ENCODE results near the gene PTPRJ. TPM values are rescaled to one million over a fixed set of nuclear protein-coding genes. Genes with fewer than 3 reads are reported as not detected.
A peak's percentile ranks its signal among the peaks of the same experiment; 100 is the strongest.

Gene PTPRJ
- total and polyA plus RNA-seq, 2 donors (not counting 3 experiments of a cell fraction or from before 2014, with no cell fraction given): 3.1 to 7.7 TPM

DNA sequence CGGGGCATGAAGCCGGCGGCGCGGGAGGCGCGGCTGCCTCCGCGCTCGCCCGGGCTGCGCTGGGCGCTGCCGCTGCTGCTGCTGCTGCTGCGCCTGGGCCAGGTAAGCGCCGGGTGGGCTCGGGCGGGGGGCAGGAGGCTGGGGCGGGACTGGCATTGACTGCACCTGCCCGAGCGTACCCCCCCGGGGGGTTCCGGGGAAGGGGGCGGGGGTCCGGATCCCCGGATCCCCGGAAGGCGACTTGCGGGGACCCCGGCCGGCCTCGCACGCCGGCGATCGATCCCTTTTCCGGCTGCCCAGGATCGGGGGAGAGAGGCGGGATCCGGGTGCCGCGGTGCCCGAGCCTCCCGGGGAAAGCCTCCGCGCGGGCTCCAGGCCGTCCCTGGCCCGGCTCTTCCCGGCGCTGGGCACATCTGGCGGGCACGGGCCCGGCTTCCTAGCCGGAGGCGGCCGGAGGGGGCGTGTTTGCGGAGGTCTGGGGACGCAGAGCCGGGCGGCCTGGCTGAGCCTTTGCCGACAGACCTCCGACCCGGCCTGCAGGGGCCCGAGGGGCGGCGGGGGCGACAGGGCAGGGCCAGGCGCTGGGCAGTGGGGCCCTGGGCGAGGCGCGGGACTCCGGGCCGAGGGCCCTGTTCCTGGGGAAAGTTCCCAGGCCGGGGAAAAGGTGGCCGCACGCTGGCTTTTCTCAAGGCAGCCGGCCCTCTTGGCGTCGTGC lies 705 bp downstream of the PTPRJ start:
- Histone ChIP-seq H3K4me1 (ENCODE audit: control insufficient read depth, extremely low read depth, insufficient read depth, low read length) (peaks cover 18% of the 10 kb centered on the region), H3K9ac (replicated peaks; ENCODE audit: extremely low read depth, insufficient read depth, low read length) (peak overlapping the region; percentile 38), H3K4me3 (replicated peaks in 1 of 3; ENCODE audit: insufficient read depth in 1 of 3, low read depth in 1 of 3, low read length in 3 of 3) (peak overlapping the region; percentile 56 to 81 (median 62)), H3K9me3 (replicated peaks; ENCODE audit: control insufficient read depth, insufficient read depth, low read length) (no peaks in the 10 kb centered on the region), H3K4me2 (ENCODE audit: insufficient read depth, low read length) (peak overlapping the region; percentile 43), H4K20me1 (replicated peaks; ENCODE audit: control insufficient read depth, extremely low read depth, insufficient read depth, low read length) (no peaks in the 10 kb centered on the region), H3K27me3 (ENCODE audit: control insufficient read depth in 2 of 2, insufficient read depth in 2 of 2, low read length in 2 of 2) (no peaks in the 10 kb centered on the region), H3K27ac (ENCODE audit: insufficient read depth, low read depth, low read length) (no peak overlapping the region), H3K79me2 (ENCODE audit: control insufficient read depth, insufficient read depth, low read length) (peaks cover 6% of the 10 kb centered on the region), H3K36me3 (ENCODE audit: control insufficient read depth in 2 of 2, extremely low read depth in 1 of 2, insufficient read depth in 2 of 2, low read length in 2 of 2) (no peaks in the 10 kb centered on the region), H2AFZ (ENCODE audit: low read depth, low read length) (peak overlapping the region; percentile 75), H3K9me1 (replicated peaks; ENCODE audit: control insufficient read depth, extremely low read depth, insufficient read depth, low read length) (no peaks in the 10 kb centered on the region)
- BruUV-seq (replicated peaks): no TSS peak
- dilution Hi-C loops (cut with MboI; ENCODE audit: extremely low pct_ligation_motif_present, low sequenced_read_pairs) (no loop called here), intact Hi-C loops (cut with micrococcal nuclease) (loop anchor here (1.0 to 5.0 kb wide), 5 partner anchors 34 to 214 kb away; partner anchors contain the start of gene FNBP4)
- CTCF ChIA-PET: interaction anchor here (1.9 kb wide), 1 partner anchor 128 kb away, joined by 5 read pairs; no protein-coding TSS in a partner anchor
- POLR2A ChIA-PET: no interaction called here
- DNase-seq (ENCODE audit: low read depth, low spot score): peak; percentile 45
- no peak for FAIRE-seq
- no peak for TF ChIP-seq POLR2A (IDR thresholded peaks at IDR 0.05; ENCODE audit: low read depth, low read length)
- TF ChIP-seq, protein P1, sequence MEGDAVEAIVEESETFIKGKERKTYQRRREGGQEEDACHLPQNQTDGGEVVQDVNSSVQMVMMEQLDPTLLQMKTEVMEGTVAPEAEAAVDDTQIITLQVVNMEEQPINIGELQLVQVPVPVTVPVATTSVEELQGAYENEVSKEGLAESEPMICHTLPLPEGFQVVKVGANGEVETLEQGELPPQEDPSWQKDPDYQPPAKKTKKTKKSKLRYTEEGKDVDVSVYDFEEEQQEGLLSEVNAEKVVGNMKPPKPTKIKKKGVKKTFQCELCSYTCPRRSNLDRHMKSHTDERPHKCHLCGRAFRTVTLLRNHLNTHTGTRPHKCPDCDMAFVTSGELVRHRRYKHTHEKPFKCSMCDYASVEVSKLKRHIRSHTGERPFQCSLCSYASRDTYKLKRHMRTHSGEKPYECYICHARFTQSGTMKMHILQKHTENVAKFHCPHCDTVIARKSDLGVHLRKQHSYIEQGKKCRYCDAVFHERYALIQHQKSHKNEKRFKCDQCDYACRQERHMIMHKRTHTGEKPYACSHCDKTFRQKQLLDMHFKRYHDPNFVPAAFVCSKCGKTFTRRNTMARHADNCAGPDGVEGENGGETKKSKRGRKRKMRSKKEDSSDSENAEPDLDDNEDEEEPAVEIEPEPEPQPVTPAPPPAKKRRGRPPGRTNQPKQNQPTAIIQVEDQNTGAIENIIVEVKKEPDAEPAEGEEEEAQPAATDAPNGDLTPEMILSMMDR (IDR thresholded peaks at IDR 0.05; ENCODE audit: extremely low read depth in 1 of 2, insufficient read depth in 1 of 2, low read depth in 1 of 2, low read length in 2 of 2): peak; percentile 11 to 37

DNA sequence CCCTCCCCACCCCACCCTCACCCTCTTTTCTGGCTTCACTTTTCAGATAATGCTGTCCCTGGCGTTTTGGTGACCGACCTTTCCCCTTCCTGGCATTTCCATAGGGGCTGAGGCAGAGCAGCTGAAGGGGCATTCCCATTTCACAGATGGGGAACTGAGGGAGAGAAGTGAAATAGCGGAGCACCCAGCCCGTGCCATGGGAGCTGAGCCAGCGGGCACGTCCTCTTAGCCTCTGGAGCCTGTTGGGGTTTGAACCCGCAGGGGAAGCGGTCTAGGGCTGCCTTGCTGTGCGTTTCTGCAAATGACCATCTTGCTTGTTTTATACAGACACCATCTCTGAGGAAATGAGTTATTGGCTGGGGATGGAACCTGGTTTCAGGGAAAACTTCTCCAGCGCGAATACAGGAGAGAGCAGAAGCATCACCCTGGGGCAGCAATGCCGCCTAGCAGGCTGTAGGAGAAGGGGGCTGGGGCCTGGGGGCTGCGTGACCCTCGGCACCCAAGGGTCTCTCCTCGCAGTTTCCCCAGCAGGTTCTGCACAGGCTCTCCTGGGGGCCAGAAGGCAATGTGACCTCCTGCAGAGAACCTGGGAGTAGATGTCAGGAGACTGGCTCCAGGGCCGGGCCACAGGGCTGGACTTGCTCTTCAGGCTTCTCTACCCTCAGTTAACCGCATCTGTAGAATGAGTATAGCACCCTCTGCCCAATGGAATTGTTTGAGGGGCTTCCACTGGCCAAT lies 1.5 kb downstream of the PTPRJ start:
- no peaks in the 10 kb centered on the region for H3K9me3 ChIP-seq (replicated peaks; ENCODE audit: control insufficient read depth, insufficient read depth, low read length)
- DNase-seq (ENCODE audit: low read depth, low spot score) (no peak), FAIRE-seq (peak; percentile 76)
- no peaks in the 10 kb centered on the region for H3K27me3 ChIP-seq (ENCODE audit: control insufficient read depth in 2 of 2, insufficient read depth in 2 of 2, low read length in 2 of 2)
- no peak for TF ChIP-seq EZH2 (IDR thresholded peaks at IDR 0.05; ENCODE audit: borderline replicate concordance, low read depth, low read length, severe bottlenecking)
- TF ChIP-seq POLR2AphosphoS5 (IDR thresholded peaks at IDR 0.05; ENCODE audit: insufficient read depth, low read depth, low read length): no peak
- TF ChIP-seq, protein P1 (IDR thresholded peaks at IDR 0.05; ENCODE audit: extremely low read depth in 1 of 2, insufficient read depth in 1 of 2, low read depth in 1 of 2, low read length in 2 of 2): no peak
- TF ChIP-seq GATA2 (IDR thresholded peaks at IDR 0.05; ENCODE audit: insufficient read depth, insufficient read length, low read depth, low read length): no peak
- TF ChIP-seq FOS (IDR thresholded peaks at IDR 0.05; ENCODE audit: borderline replicate concordance, insufficient read depth, low read length): no peak
- no peak for TF ChIP-seq MYC (IDR thresholded peaks at IDR 0.05; ENCODE audit: low read depth, low read length)
- TF ChIP-seq JUN (IDR thresholded peaks at IDR 0.05; ENCODE audit: borderline replicate concordance, insufficient read depth, insufficient read length, low read depth): no peak
- TF ChIP-seq, protein P2, sequence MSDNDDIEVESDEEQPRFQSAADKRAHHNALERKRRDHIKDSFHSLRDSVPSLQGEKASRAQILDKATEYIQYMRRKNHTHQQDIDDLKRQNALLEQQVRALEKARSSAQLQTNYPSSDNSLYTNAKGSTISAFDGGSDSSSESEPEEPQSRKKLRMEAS (IDR thresholded peaks at IDR 0.05; ENCODE audit: insufficient read depth, insufficient read length): no peak
- no peak for TF ChIP-seq POLR2A (IDR thresholded peaks at IDR 0.05; ENCODE audit: low read depth, low read length)
- H3K4me1 ChIP-seq (ENCODE audit: control insufficient read depth, extremely low read depth, insufficient read depth, low read length): peaks cover 21% of the 10 kb centered on the region
- no peak overlapping the region for H3K9ac ChIP-seq (replicated peaks; ENCODE audit: extremely low read depth, insufficient read depth, low read length)
- POLR2A ChIA-PET: no interaction called here
- no peak overlapping the region for H3K27ac ChIP-seq (ENCODE audit: insufficient read depth, low read depth, low read length)
- dilution Hi-C loops (cut with MboI; ENCODE audit: extremely low pct_ligation_motif_present, low sequenced_read_pairs): no loop called here
- peak overlapping the region; percentile 56 to 81 (median 62) for H3K4me3 ChIP-seq (replicated peaks in 1 of 3; ENCODE audit: insufficient read depth in 1 of 3, low read depth in 1 of 3, low read length in 3 of 3)
- peak overlapping the region; percentile 60 for H2AFZ ChIP-seq (ENCODE audit: low read depth, low read length)
- H3K9me1 ChIP-seq (replicated peaks; ENCODE audit: control insufficient read depth, extremely low read depth, insufficient read depth, low read length): no peaks in the 10 kb centered on the region
- peak overlapping the region; percentile 50 for H3K4me2 ChIP-seq (ENCODE audit: insufficient read depth, low read length)
- H3K36me3 ChIP-seq (ENCODE audit: control insufficient read depth in 2 of 2, extremely low read depth in 1 of 2, insufficient read depth in 2 of 2, low read length in 2 of 2): no peaks in the 10 kb centered on the region
- CTCF ChIA-PET: no interaction called here
- no peaks in the 10 kb centered on the region for H4K20me1 ChIP-seq (replicated peaks; ENCODE audit: control insufficient read depth, extremely low read depth, insufficient read depth, low read length)
- BruUV-seq (replicated peaks): no TSS peak
- peaks cover 6% of the 10 kb centered on the region for H3K79me2 ChIP-seq (ENCODE audit: control insufficient read depth, insufficient read depth, low read length)
- intact Hi-C loops (cut with micrococcal nuclease): loop anchor here (1.0 to 5.0 kb wide), 5 partner anchors 35 to 215 kb away; partner anchors contain the start of gene FNBP4

Measured in endothelial cell of umbilical vein (primary cell).